Measurements from ENCODE around the gene LUM. TPM values are rescaled to one million over a fixed set of nuclear protein-coding genes. Genes with fewer than 3 reads are reported as not detected.
"Not testable (repeated sequence)": the region's sequence is repeated elsewhere in the genome, so short reads cannot be mapped to it uniquely, and the experiment has no call there.

Gene LUM
- total RNA-seq, 1 donor from 2014 or later: 0.69 TPM

DNA sequence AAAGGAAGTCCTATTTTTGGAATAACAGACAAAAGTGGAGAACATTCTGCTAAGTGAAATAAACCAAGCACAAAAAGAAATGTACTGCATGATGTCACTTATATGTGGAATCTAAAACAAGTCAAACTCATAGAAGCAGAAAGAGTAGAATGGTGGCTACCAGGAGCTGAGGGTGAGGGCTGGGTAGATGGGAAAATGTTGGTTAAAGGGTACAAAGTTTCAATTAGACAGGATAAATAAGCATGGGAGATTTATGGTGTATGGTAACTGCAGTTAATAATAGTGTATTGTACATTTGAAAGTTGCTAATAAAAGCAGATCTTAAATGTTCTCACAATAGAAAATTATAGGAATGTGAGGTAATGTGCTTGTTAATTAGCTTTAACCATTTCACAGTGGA is 12.8 kb downstream of the LUM start:
- TF ChIP-seq CTCF (conservative IDR thresholded peaks at IDR 0.05; ENCODE audit: low read depth, low read length): no peak
- H3K4me3 ChIP-seq (ENCODE audit: low read depth, low read length): no peak overlapping the region
- no peak for DNase-seq (ENCODE audit: low read depth)

DNA sequence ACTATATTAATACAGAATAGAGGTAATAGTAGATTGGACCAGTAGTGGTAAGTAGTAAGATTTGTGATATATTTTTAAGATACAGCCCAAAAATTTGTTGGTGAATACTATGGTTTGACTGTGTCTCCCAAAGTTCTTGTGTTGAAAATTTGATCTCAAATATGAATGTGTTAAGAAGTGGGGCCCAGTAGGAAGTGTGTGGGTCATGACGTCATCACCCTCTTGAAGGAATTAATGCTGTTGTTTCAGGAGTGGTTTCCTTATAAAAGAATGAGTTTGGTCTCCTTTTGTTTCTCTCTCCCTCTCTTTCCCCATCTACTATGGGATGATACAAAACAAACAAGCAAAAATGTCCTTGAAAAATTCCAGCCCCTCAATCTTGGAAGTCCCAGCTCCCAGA is 16.3 kb downstream of the LUM start:
- DNase-seq (ENCODE audit: low read depth): no peak
- H3K4me3 ChIP-seq (ENCODE audit: low read depth, low read length): no peak overlapping the region
- no peak for TF ChIP-seq CTCF (conservative IDR thresholded peaks at IDR 0.05; ENCODE audit: low read depth, low read length)

DNA sequence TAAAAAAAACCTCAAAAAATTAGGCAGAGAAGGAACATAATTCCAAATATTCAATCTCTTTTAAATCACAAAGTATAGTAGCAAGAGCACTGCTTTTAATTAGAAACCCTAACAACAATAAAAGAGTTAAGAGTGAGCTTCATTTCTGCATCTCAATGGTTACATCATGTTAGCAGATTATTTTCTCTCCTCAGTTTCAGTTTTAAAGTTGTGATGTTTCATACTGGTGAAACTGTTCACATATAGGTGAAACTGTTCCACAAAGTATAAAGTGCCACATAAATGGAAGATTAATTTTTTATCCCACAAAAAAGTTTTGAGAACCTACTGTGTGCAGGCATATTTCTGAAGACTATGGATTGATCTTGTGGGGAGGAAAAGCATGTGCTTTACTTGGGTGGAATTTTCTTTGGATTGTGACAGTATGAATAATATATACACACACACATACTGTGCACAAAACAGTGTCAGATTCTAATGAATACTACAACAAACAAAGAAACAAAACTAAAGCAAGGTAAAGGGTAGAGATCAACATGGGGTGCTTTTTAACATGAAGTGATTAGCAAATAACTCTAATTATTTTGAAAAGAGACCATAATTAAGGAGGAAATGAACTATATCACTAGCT is 17.1 kb downstream of the LUM start:
- no peak overlapping the region for H3K4me3 ChIP-seq (ENCODE audit: low read depth, low read length)
- DNase-seq (ENCODE audit: low read depth): no peak
- TF ChIP-seq CTCF (conservative IDR thresholded peaks at IDR 0.05; ENCODE audit: low read depth, low read length): no peak

DNA sequence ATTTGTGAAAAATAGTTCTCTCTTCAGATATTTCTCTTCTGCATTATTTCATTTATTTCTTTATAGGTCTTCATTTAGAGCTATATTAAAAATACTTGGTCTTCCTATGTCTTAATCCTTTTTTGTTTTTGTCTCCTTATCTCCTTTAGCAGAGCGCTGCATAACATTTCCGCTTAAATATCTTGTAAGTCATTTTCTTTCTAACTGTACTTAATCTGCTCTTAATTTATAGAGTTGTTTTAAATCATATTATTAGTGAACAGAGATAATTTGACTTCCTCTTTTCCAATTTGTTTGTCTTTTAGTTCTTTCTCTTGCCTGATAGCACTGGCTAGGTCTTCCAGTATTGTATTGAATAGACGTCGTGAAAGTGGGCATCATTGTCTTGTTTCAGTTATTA is 18.0 kb downstream of the LUM start:
- no peak overlapping the region for H3K4me3 ChIP-seq (ENCODE audit: low read depth, low read length)
- TF ChIP-seq CTCF (conservative IDR thresholded peaks at IDR 0.05; ENCODE audit: low read depth, low read length): no peak
- DNase-seq (ENCODE audit: low read depth): no peak

DNA sequence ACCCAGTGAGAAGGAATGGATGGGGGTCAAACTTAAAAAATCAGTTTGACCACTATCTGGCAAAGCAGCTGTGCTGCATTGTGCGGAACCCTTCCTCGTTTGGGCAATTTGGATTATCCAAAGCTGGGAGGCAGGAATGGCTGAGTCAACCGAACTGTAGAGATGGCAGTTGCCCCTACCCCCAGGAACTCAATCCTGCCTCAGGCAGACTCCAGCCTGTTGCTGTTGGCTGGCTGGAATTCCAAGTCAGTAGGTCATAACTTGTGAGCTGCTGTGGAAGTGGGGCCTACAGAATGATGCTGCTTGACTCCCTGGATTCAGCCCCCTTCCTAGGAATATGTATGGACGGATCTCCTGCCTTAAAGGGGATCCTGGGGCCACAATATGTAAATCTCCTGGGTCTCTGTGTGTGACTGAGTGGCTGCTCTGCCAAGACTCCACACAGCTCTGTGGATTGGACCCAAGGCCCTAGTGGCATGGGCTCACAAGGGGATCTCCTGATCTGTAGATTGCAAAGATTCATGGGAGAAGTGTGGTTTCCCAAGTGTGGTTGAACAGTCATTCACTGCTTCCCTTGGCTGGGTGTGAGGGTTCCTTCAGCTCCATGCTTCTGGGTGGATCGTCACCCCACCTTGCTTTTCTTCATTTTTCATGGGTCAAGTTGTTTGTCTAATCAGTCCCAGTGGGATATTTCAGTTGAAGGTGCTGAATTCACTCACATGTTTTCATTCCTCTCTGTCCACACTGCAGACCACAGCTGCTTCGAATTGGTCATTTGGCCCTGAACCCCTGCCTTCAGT is 19.2 kb downstream of the LUM start:
- H3K4me3 ChIP-seq (ENCODE audit: low read depth, low read length): no peak overlapping the region

DNA sequence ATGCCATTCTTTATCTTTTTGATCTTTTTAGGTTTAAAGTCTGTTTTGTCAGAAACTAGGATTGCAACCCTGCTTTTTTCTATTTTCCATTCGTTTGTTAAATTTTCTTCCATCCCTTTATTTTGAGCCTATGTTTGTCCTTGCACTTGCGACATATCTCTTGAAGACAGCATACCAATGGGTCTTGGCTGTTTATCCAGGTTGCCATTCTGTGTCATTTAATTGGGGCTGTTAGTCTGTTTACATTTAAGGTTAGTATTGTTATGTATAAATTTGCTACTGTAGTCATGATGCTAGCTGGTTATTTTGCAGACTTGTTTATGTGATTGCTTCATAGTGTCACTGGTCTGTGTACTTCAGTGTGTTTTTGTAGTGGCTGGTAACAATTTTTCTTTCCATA is 21.3 kb downstream of the LUM start:
- DNase-seq (ENCODE audit: low read depth); H3K4me3 ChIP-seq (ENCODE audit: low read depth, low read length): not testable (repeated sequence)

More for the DNA sequence above, 19.2 kb downstream of the LUM start:
- DNase-seq (ENCODE audit: low read depth): no peak
- TF ChIP-seq CTCF (conservative IDR thresholded peaks at IDR 0.05; ENCODE audit: low read depth, low read length): no peak

- no peak overlapping the region for H3K4me3 ChIP-seq (ENCODE audit: low read depth, low read length)
- DNase-seq (ENCODE audit: low read depth): no peak
- TF ChIP-seq CTCF (conservative IDR thresholded peaks at IDR 0.05; ENCODE audit: low read depth, low read length): no peak
Observed at GRCh38 chr12:91080041-91080440, 31.3 kb downstream of the LUM start.

Measured in epithelial cell of proximal tubule (primary cell).